H7 (cell line): ENCODE results near the gene RPS6KA5. TPM values are rescaled to one million over a fixed set of nuclear protein-coding genes. Genes with fewer than 3 reads are reported as not detected.
"Not testable (repeated sequence)": the region's sequence is repeated elsewhere in the genome, so short reads cannot be mapped to it uniquely, and the experiment has no call there.

Experiments
- DNase-seq: peaks from one replicate; pipeline ENCODE4 v3.0.0; 2012
- H3K27me3 ChIP-seq: 2 replicates; pipeline ENCODE4 v1.6.0; 2011; ENCODE audit warnings: mild to moderate bottlenecking, low read length; ENCODE audit not compliant: control insufficient read depth, insufficient read depth
- H3K36me3 ChIP-seq: replicated peaks from 2 replicates; pipeline ENCODE4 v1.5.1; 2011; ENCODE audit warnings: low read length; ENCODE audit not compliant: control insufficient read depth, insufficient read depth
- H3K4me3 ChIP-seq: 2 replicates; pipeline ENCODE4 v1.5.1; 2011; ENCODE audit warnings: low read depth, mild to moderate bottlenecking, control low read depth, low read length, moderate library complexity; ENCODE audit not compliant: insufficient read depth
- total RNA-seq: library from RNA; depleted of rRNA; stranded (reverse); fragments of >200 nt; shearing (Covaris generic); gene quantifications from 2 replicates; pipeline ENCODE4 v1.2.3, GENCODE V29; 2014

The RPS6KA5 gene
- total RNA-seq, 1 experiment from 2014 or later, result 1.1 TPM

DNA sequence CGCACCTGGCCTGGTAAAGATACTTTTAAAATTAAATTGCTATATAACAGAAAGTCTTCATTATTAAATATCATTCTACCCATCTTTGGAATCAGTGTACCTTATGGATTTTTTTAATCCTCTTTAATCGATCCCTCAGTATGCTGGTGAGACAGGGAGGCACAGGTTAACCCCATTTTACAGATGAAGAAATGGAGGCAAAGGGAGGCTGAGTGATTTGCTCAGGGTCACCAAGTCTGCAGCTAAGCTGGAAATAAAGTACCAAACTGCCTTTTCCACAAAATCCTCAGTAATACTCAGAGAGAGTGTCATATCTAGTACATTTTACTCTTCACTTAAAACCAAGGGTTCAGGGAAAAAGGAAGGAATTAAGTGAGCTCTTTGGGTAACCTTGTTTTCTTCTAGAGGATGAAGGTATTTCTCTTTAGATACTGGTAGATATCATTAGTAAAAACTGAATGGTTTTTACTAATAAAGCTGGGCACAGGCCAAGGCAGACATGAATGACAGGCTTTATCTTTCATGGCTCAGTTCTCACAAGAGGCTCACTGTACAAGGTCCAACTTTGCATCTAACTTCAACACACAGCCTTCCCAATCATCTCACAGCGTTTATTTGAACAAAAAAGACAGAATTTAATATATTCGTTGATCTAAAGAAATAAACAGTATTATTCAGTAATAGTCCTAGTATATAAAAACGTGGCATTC lies 209.0 kb downstream of the RPS6KA5 start:
- DNase-seq, result no peak
- no peaks in the 10 kb centered on the region for H3K36me3 ChIP-seq

DNA sequence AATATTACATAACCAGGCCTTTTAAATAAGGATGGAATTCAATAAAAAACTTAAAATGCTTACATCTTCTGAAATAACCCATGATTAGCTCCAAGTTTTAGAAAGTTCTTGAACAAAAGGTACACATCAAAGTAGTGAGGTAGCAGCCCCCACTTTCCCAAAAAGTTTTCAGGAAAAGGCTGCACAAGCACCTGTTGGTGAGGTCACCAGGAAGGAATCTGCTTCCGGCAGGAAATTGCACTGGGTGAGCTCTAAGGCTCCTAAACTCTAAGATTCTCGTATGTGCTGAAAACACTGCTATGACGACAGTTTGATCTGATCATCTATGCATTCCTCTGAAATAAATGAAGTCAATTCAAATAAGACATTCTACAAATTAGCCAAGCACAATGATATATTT lies 210.0 kb downstream of the RPS6KA5 start:
- no peak overlapping the region for H3K4me3 ChIP-seq
- peak; percentile 56 for DNase-seq
- H3K36me3 ChIP-seq, result no peaks in the 10 kb centered on the region
- H3K27me3 ChIP-seq, result no peaks in the 10 kb centered on the region

More for the DNA sequence above, 209.0 kb downstream of the RPS6KA5 start:
- H3K4me3 ChIP-seq, result no peak overlapping the region
- no peaks in the 10 kb centered on the region for H3K27me3 ChIP-seq

DNA sequence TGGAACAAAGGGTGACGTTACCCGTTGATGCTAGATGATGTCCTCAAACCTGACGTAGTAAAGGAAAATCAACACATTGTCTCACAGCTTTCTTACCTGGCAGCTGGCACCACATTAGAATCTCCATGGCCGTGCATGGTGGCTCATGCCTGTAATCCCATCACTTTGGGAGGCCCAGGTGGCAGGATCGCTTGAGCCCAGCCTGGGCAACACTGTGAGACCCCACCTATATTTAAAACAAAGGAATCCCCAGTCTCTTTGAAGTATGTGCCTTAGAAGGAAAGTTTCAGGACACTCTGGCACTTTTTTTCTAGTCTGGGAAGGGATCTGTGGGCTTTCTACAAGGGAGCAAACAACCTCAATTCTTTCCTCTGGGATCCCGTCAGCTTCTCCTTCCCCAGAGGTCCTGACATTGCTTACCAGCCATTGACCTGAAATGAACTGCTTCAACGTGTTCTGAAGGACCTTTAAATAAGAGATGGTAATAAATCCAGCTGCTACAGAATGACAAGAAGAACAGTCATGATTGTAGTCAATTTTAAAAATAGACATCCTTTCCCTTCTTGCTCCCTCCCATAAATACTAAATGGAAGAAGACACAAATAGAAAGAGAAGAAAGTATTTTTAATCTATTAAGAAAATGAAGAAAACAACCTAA lies 210.5 kb downstream of the RPS6KA5 start:
- no peak for DNase-seq
- no peaks in the 10 kb centered on the region for H3K27me3 ChIP-seq
- H3K36me3 ChIP-seq, result no peaks in the 10 kb centered on the region
- no peak overlapping the region for H3K4me3 ChIP-seq

DNA sequence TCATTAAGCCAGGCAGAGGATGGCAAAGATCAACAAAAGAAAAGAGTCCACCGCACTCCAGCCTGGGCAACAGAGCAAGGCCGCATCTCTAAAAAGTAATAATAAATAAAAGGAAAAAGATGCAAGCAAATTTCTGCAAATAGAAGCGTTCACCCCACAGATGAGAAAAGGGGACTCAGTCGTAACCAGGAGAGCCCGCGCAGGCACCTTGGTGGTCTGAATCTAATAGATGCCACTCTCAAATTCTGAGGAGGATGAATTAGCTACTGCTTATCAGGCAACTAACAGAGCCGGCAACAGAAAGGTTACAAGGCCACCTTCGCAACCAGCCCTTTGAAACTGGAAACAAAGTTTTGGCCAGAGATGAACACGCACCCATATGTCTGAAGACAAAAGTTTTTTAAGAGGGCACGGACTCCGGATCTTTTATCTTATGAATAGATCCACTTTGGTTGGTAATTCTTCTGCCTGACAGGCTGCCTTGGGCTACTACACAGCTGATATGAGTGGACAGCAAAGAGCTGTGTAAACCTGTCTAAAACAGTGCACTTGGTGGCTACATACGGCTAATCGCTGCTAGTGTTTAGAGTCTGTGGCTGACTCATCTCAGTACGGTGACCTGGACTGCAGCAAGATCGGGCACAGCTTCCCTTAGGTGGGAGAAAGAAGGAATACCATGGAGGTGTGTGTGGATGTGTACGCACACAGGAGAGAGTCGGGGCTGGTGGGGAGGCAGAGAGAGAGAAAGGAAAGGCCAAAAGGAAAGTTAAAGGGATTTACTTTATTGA lies 211.3 kb downstream of the RPS6KA5 start:
- no peak overlapping the region for H3K4me3 ChIP-seq
- DNase-seq, result no peak
- H3K36me3 ChIP-seq, result no peaks in the 10 kb centered on the region
- no peaks in the 10 kb centered on the region for H3K27me3 ChIP-seq

DNA sequence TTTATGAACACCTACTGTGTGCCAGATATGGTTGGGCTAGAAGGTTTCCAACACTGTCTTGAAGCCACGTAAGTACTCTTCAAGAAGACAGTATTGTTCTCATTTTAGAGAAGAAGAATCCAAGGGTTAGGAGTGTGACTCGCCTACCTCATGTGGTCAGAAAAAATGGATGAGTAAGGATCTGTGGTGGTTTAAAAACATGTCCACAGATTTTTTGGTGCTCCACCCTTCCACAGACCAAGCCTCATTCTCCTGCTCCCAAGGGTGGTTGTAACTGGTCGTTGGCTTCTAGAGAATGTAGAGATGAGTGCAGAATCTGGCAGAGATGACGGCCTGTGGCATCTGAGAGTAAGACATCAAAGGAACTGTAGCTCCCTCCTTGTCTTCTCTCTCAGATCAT lies 213.9 kb downstream of the RPS6KA5 start:
- no peaks in the 10 kb centered on the region for H3K27me3 ChIP-seq
- H3K36me3 ChIP-seq, result no peaks in the 10 kb centered on the region
- no peak overlapping the region for H3K4me3 ChIP-seq
- no peak for DNase-seq

DNA sequence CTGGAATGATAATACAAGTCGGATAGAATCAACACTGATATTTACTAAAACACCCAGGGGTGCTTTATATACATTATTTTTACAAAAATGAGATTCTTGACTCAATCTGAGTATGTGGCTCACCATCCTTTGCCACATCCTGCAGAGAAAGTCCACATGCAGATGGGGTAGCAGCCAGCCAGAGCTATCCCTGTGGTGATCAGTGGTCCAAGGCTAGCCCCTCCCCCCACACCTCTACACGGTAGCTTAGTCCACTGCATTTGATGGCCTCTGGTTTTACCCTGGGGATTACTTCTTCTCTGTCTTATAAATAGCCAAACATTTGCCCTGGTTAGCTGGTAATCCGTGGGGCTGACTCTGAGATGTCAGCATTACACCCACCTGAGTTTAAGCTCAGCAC lies 216.1 kb downstream of the RPS6KA5 start:
- no peak overlapping the region for H3K4me3 ChIP-seq
- no peak for DNase-seq
- H3K36me3 ChIP-seq, result no peaks in the 10 kb centered on the region
- no peaks in the 10 kb centered on the region for H3K27me3 ChIP-seq

DNA sequence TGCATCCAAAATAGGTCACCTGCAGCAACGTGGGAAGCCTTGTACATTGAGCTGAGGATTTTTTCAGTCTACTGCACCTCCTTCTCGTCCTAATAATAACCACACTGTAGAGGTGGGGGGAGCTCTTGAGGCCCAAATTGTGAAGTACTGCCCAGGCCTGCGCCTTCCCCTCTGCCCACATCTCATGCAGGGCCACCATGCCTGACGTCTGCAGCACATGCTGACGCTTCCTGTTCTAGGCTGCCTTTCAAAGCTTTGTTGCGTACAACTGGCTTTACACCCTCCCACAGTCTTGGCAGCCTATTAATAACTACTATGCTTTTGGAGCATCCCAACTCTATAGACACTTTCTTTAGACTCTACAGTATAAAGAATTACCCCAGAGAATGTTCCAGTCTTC lies 217.7 kb downstream of the RPS6KA5 start:
- no peak for DNase-seq
- Histone ChIP-seq H3K27me3 (no peaks in the 10 kb centered on the region), H3K36me3 (no peaks in the 10 kb centered on the region)

DNA sequence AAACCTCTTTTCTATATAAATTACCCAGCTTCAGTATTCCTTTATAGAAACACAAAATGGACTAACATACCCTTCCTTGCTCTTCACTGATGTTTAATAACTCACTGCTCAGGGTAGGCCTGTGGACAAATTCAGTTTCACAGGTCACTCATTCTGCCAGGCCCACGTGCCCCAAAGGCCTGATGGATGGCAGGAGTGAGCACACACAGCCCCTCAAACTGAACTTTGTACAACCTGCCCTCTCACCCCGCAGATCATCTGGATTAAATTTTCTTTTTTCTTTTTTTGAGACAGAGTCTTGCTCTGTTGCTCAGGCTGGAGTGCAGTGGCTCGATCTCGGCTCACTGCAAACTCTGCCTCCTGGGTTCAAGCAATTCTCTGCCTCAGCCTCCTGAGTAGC lies 219.8 kb downstream of the RPS6KA5 start:
- DNase-seq, H3K36me3 ChIP-seq, H3K27me3 ChIP-seq, H3K4me3 ChIP-seq: not testable (repeated sequence)

More for the DNA sequence above, 217.7 kb downstream of the RPS6KA5 start:
- no peak overlapping the region for H3K4me3 ChIP-seq

DNA sequence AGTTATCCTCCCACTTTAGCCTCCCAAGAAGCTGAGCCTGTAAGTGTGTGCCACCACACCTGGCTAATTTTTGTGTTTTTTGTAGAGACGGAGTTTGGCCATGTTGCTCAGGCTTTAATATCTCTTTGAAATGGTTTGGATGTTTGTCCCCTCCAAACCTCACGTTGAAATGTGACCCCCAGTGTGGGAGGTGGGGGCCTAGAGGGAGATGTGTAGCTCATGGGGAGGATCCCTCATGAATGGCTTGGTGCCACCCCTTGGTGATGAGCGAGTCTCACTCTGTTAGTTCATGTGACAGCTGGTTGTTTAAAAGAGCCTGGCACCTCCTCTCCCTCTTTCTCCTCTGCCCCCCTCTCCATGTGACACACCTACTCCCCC lies 220.6 kb downstream of the RPS6KA5 start:
- DNase-seq, result no peak
- Histone ChIP-seq H3K36me3 (no peaks in the 10 kb centered on the region), H3K4me3 (no peak overlapping the region), H3K27me3 (peaks cover 1% of the 10 kb centered on the region; the same call in 1 of the 2 replicates)

DNA sequence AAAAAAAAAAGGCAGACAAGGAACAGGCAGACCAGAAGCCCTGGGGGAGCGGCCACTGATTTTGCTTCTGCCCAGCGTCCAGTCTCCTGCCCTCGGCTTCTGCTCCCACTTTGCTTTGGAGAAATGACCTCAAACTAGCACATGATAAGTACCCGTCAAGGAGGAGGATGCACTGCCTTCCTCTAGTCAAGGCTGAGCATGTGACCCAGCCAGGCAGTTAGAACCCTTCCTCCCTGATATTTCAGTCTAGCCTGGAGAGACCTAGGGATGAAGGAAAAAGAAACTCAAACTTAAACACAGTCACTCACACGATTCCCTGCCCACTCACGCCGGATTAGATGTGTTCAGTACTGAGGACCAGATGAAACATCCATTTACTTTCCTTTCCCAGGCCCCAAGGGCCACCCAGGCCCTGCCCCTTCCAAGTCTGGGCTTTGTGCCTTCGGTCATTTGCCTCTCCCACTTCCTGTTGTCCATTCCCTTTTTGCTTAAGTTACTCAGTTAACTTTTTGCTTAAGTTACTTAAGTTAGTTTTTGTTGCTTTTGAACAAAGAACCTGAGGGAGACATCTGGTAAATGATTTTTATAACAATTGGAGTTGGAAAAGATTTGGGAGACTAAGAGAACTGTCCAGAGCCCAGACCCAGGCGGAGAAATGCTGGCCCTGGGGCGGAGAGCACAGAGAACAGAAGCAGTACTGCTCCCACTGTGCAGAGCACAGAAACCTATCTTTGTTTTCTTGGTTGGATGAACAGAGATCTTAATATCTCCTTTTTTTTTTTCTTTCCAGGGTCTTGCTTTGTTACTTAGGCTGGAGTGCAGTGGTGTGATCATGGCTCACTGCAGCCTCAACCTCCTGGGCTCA lies 221.2 kb downstream of the RPS6KA5 start:
- no peaks in the 10 kb centered on the region for H3K36me3 ChIP-seq
- H3K27me3 ChIP-seq, result peaks cover 1% of the 10 kb centered on the region; the same call in 1 of the 2 replicates

DNA sequence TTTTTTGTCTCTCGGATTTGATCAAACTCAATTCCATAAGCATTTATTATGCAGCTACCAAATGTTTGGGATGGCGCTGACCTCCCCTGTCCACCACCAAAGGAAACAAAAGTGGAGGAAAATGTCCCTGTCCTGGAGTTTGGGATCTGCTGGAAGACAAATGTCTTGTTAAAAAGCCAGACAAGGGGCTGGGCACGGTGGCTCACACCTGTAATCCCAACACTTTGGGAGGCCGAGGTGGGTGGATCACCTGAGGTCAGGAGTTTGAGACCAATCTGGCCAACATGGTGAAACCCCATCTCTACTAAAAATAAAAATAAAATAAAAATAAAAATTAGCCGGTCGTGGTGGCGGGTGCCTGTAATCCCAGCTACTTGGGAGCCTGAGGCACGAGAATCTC lies 221.9 kb downstream of the RPS6KA5 start:
- not testable (repeated sequence) for H3K4me3 ChIP-seq, H3K27me3 ChIP-seq, DNase-seq, H3K36me3 ChIP-seq

More for the DNA sequence above, 221.2 kb downstream of the RPS6KA5 start:
- H3K4me3 ChIP-seq, result no peak overlapping the region
- DNase-seq, result no peak

DNA sequence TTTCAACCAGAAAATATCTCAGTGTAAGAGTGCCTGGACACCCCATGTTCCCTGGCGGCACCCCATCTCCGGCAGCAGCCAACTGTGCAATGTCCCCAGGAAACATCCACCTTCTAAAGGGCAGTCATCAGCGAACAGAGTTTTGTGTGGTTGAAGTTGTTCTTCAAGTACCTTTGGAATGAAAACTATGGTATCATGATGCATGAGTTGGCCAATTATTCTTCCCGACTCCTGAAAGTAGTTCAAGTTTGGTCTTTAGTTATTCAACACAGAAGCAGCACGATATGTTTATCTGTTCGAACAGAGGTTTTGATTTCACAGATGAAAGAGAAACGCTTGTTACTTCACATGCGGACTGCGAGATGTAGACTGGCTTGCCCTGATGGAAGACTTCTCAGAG lies 223.1 kb downstream of the RPS6KA5 start:
- Histone ChIP-seq H3K27me3 (peaks cover 1% of the 10 kb centered on the region; the same call in 1 of the 2 replicates), H3K4me3 (no peak overlapping the region), H3K36me3 (no peaks in the 10 kb centered on the region)
- no peak for DNase-seq

DNA sequence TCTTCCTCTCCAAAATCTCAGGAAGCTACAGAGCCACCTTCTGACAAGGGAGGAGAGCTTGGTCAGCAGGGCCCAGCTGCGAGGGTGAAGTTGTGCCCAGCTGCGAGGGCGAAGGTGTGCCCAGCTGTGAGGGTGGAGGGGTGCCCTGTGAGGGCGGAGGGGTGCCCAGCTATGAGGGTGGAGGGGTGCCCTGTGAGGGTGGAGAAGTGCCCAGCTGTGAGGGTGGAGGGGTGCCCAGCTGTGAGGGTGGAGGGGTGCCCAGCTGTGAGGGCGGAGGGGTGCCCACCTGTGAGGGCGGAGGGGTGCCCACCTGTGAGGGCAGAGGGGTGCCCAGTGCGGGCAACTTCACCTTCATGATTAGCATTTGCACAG lies 223.8 kb downstream of the RPS6KA5 start:
- Histone ChIP-seq H3K27me3 (peaks cover 1% of the 10 kb centered on the region; the same call in 1 of the 2 replicates), H3K4me3 (no peak overlapping the region), H3K36me3 (no peaks in the 10 kb centered on the region)
- no peak for DNase-seq

DNA sequence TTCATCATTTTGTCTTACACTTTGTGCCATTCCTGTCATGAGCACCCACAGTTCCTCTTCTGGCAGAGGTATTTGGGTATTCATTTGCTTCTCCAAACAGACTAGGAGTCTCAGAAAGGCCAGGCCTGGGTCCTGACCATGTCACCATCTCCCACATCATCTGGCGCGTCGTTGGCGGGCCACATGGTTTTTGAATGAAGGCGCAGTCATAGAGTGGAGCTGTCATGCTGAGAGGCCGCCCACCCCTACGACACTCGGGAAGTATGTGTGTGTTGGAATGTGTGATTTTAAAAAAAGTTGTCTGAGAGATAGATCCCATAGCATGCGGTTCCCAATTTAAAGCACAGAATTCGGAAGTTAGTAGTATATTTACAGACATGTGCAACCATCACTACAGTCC lies 228.6 kb downstream of the RPS6KA5 start:
- Histone ChIP-seq H3K4me3 (no peak overlapping the region), H3K36me3 (no peaks in the 10 kb centered on the region), H3K27me3 (peaks cover 21% of the 10 kb centered on the region)
- no peak for DNase-seq
